Lower lobe of right lung (tissue), 2 donors: ENCODE data around the gene BGN. TPM values are rescaled to one million over a fixed set of nuclear protein-coding genes. Genes with fewer than 3 reads are reported as not detected.

Experiments
- ATAC-seq, 2 donors: fragments of 200-7000 bp; cut with Tn5 transposase; one replicate each; pipeline ENCODE4 v1.9.1; 2020 to 2022; ENCODE audit warnings: mild to moderate bottlenecking in 2 of 2, moderate library complexity in 2 of 2
- DNase-seq: peaks from one replicate; pipeline ENCODE4 v3.0.0-alpha.2; 2020
- H3K27ac ChIP-seq: fragments of 200-600 bp; one replicate; pipeline ENCODE4 v1.8.0; 2022
- H3K27me3 ChIP-seq: fragments of 200-600 bp; one replicate; pipeline ENCODE4 v1.8.0; 2022; ENCODE audit warnings: low read depth
- H3K36me3 ChIP-seq: fragments of 200-600 bp; one replicate; pipeline ENCODE4 v1.8.0; 2022; ENCODE audit warnings: mild to moderate bottlenecking
- H3K4me1 ChIP-seq: fragments of 200-600 bp; one replicate; pipeline ENCODE4 v1.8.0; 2022
- H3K4me3 ChIP-seq: fragments of 200-600 bp; one replicate; pipeline ENCODE4 v1.8.0; 2022; ENCODE audit warnings: mild to moderate bottlenecking
- H3K9me3 ChIP-seq: fragments of 200-600 bp; one replicate; pipeline ENCODE4 v1.8.0; 2022
- CTCF ChIP-seq: fragments of 200-600 bp; IDR thresholded peaks from one replicate; pipeline ENCODE4 v1.8.0; 2022; ENCODE audit warnings: antibody characterized with exemption, mild to moderate bottlenecking
- intact Hi-C: fragments of 100-400 bp; cut with DNase I; formaldehyde crosslinking; loops from one replicate; pipeline ENCODE4 v1.11.0; 2022
- total RNA-seq: library from RNA; stranded (reverse); fragmentation: NEBNext Ultra II Directional; extraction: Animal tissue kit (Norgen Biotek cat#: 25700); gene quantifications from one replicate; pipeline ENCODE4 v1.2.1, GENCODE V29; 2021
- donor health status: DM: no; HTN: yes; CAD: no; lungs with severe emphysema.

Gene BGN
- total RNA-seq, 1 donor from 2014 or later, result 157 TPM

- no peak for DNase-seq
- H3K27me3 ChIP-seq, result no peaks in the 10 kb centered on the region
- TF ChIP-seq CTCF, result no peak
- H3K9me3 ChIP-seq, result no peaks in the 10 kb centered on the region
- no peak overlapping the region for H3K27ac ChIP-seq
- H3K36me3 ChIP-seq, result no peaks in the 10 kb centered on the region
- no peak for ATAC-seq
- H3K4me1 ChIP-seq, result peaks cover 5% of the 10 kb centered on the region
- no peak overlapping the region for H3K4me3 ChIP-seq
- intact Hi-C loops, result no loop called here
Observed at GRCh38 chrX:153477901-153478300, 16.9 kb upstream of the BGN start.

GRCh38 chrX:153478746-153479145 lies 16.0 kb upstream of the BGN start:
- H3K4me3 ChIP-seq, result no peak overlapping the region
- DNase-seq (no peak), ATAC-seq (no peak)
- H3K36me3 ChIP-seq, result no peaks in the 10 kb centered on the region
- no peaks in the 10 kb centered on the region for H3K27me3 ChIP-seq
- H3K4me1 ChIP-seq, result peaks cover 5% of the 10 kb centered on the region
- intact Hi-C loops, result no loop called here
- H3K9me3 ChIP-seq, result no peaks in the 10 kb centered on the region
- no peak for TF ChIP-seq CTCF
- H3K27ac ChIP-seq, result no peak overlapping the region

GRCh38 chrX:153481043-153481442 lies 13.7 kb upstream of the BGN start:
- intact Hi-C loops, result no loop called here
- no peaks in the 10 kb centered on the region for H3K4me1 ChIP-seq
- DNase-seq, result no peak
- no peak overlapping the region for H3K4me3 ChIP-seq
- ATAC-seq, result no peak
- H3K27me3 ChIP-seq, result no peaks in the 10 kb centered on the region
- H3K9me3 ChIP-seq, result no peaks in the 10 kb centered on the region
- no peak for TF ChIP-seq CTCF
- H3K27ac ChIP-seq, result no peak overlapping the region
- H3K36me3 ChIP-seq, result no peaks in the 10 kb centered on the region

GRCh38 chrX:153482376-153483015 lies 12.3 kb upstream of the BGN start:
- DNase-seq, result no peak
- intact Hi-C loops, result no loop called here
- no peak for ATAC-seq
- Histone ChIP-seq H3K27me3 (no peaks in the 10 kb centered on the region), H3K9me3 (no peaks in the 10 kb centered on the region), H3K4me3 (no peak overlapping the region), H3K4me1 (no peaks in the 10 kb centered on the region), H3K36me3 (no peaks in the 10 kb centered on the region), H3K27ac (no peak overlapping the region)
- no peak for TF ChIP-seq CTCF

- no peak overlapping the region for H3K27ac ChIP-seq
- TF ChIP-seq CTCF, result no peak
- no peaks in the 10 kb centered on the region for H3K27me3 ChIP-seq
- H3K4me3 ChIP-seq, result no peak overlapping the region
- no peak for DNase-seq
- no peaks in the 10 kb centered on the region for H3K9me3 ChIP-seq
- peaks cover 4% of the 10 kb centered on the region for H3K4me1 ChIP-seq
- ATAC-seq, result no peak
- intact Hi-C loops, result no loop called here
- H3K36me3 ChIP-seq, result no peaks in the 10 kb centered on the region
Observed at GRCh38 chrX:153485396-153486080, 9.2 kb upstream of the BGN start.
